Type B pancreatic cell (in vitro differentiated cells): ENCODE data around the gene MLXIPL. TPM values are rescaled to one million over a fixed set of nuclear protein-coding genes. Genes with fewer than 3 reads are reported as not detected.

ENCODE experiments used
- DNase-seq: peaks from one replicate; pipeline ENCODE4 v3.0.0; 2021; ENCODE audit warnings: mixed read lengths; ENCODE audit not compliant: unreplicated experiment; ENCODE audit errors: extremely low spot score
- H3K27ac Mint-ChIP-seq: 2 replicates; pipeline ENCODE4 v1.8.0; 2021; ENCODE audit warnings: mild to moderate bottlenecking, mixed read lengths
- H3K27me3 Mint-ChIP-seq: 2 replicates; pipeline ENCODE4 v1.8.0; 2021; ENCODE audit warnings: mixed read lengths
- H3K36me3 Mint-ChIP-seq: 2 replicates; pipeline ENCODE4 v1.8.0; 2021; ENCODE audit warnings: mixed read lengths
- H3K4me1 Mint-ChIP-seq: one replicate; pipeline ENCODE4 v1.8.0; 2021; ENCODE audit warnings: mixed read lengths; ENCODE audit not compliant: unreplicated experiment
- H3K4me3 Mint-ChIP-seq: 2 replicates; pipeline ENCODE4 v1.8.0; 2021; ENCODE audit warnings: mild to moderate bottlenecking, mixed read lengths
- H3K9me3 Mint-ChIP-seq: 2 replicates; pipeline ENCODE4 v1.8.0; 2021; ENCODE audit warnings: mixed read lengths
- total RNA-seq: library from RNA; stranded (reverse); gene quantifications from 2 replicates; pipeline ENCODE4 v1.2.1, GENCODE V29; 2021; ENCODE audit warnings: low replicate concordance
- TF ChIP-seq, protein P1 (sequence below): fragments of 200-600 bp; sonication (generic); conservative IDR thresholded peaks from 2 replicates; pipeline ENCODE4 v1.5.0; 2021; ENCODE audit warnings: antibody characterized with exemption, mild to moderate bottlenecking

MLXIPL gene
- total RNA-seq, 1 donor from 2014 or later = 27.8 TPM

DNA sequence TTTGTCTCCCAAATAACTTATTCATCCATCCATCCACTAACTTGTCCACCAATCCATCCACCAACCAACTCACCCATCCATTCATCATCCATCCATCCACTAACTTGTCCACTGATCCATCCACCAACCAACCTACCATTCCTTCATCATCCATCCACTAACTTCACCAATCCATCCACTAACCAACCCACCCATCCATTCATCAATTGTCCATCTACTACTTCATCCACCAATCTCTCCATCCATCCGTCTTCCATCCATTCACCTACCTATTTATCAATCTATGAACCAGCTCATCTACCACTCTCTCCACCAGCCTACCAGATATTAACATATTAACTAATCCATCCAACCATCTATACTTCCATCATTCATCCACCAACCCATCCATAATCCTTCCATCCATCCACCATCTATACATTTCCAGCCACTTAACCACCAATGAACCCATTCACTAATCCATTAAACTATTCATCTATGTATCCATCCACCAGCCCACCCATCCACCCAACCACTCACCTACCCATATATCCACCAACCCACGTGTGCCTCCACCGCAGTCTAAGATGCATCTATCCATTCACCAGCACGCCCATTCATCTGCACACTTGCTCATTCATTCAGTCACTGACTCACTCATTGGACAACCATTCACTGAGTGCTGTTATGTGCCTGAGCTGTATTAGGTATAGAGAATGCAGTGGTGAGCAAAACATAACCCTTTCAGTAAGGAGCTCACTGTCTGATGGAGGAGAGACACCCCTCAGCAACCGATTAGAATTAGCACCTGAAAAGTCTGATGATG lies 26.1 kb downstream of the MLXIPL start:
- no peak overlapping the region for H3K4me3 Mint-ChIP-seq
- TF ChIP-seq, protein P1, sequence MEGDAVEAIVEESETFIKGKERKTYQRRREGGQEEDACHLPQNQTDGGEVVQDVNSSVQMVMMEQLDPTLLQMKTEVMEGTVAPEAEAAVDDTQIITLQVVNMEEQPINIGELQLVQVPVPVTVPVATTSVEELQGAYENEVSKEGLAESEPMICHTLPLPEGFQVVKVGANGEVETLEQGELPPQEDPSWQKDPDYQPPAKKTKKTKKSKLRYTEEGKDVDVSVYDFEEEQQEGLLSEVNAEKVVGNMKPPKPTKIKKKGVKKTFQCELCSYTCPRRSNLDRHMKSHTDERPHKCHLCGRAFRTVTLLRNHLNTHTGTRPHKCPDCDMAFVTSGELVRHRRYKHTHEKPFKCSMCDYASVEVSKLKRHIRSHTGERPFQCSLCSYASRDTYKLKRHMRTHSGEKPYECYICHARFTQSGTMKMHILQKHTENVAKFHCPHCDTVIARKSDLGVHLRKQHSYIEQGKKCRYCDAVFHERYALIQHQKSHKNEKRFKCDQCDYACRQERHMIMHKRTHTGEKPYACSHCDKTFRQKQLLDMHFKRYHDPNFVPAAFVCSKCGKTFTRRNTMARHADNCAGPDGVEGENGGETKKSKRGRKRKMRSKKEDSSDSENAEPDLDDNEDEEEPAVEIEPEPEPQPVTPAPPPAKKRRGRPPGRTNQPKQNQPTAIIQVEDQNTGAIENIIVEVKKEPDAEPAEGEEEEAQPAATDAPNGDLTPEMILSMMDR = no peak

DNA sequence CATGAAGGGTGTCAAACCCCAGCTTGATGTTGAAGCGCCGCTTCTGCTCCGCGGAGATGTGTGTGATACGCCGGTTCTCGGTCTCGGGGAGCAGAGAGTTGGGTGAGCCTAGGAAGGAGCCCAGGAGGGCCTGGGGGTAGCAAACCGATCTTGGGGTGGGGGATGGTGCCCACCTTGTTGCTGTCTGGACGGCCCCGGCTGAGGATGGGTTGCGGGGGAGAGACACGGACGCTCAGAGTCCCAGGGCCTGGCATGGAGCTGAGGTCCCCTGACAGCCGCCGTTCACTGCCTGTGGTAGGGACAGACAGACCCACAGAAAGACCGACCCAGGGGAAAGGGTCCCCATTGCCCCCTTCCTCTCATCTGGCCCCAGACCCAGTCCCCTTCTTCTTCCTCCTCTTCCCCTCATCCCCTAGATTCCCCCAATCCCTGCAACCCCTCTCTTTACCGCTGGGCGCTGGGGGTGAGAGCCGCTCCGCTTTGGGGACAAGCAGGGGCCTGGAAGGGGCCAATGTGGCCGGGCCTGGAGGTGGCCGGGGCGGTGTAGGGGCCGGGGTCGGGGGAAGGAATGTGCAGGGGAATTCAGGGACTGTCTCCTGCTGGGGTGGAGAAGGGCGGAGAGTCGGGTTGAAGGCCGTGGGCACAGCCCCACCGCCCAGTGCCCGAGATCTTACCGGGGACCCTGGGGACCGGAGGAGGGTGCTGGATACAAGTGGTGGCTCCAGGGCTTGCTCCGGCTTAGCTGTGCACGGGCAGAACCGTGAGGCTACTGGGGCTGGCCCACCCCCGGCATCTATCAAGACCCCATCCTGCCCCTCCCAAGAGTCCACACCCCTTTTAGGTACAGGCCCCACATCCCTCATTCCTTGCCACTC lies 27.9 kb downstream of the MLXIPL start:
- Mint-ChIP-seq H3K4me1 (no peaks in the 10 kb centered on the region), H3K4me3 (no peak overlapping the region), H3K27me3 (peaks cover 17% of the 10 kb centered on the region), H3K36me3 (peaks cover 5% of the 10 kb centered on the region), H3K9me3 (no peaks in the 10 kb centered on the region), H3K27ac (no peak overlapping the region)
- TF ChIP-seq, protein P1 = no peak
- DNase-seq = no peak

More for the DNA sequence above, 26.1 kb downstream of the MLXIPL start:
- H3K36me3 Mint-ChIP-seq = peaks cover 5% of the 10 kb centered on the region
- no peaks in the 10 kb centered on the region for H3K9me3 Mint-ChIP-seq
- DNase-seq = no peak
- H3K27ac Mint-ChIP-seq = no peak overlapping the region
- peaks cover 21% of the 10 kb centered on the region for H3K27me3 Mint-ChIP-seq
- no peaks in the 10 kb centered on the region for H3K4me1 Mint-ChIP-seq

DNA sequence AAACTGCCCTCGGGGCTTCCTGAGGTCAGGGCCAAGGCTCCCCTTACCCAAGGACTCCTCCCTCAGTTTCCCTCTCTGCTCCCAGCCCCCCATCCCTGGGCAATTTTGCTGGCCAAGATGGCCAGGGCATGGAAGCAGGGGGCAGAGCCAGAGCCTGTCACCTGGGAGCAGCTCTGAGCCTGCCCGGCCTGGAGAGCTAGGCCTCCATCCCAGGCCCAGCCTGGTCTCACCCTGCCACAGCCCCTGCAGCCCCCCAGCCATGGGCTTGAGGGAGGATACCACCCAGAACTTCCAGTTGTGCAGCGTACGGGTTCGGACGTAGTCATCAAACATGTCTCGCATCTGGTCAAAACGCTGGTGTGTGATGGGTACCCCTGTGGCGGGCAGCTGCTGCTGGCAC lies 29.0 kb downstream of the MLXIPL start:
- no peaks in the 10 kb centered on the region for H3K9me3 Mint-ChIP-seq
- H3K4me1 Mint-ChIP-seq = no peaks in the 10 kb centered on the region
- peaks cover 17% of the 10 kb centered on the region for H3K27me3 Mint-ChIP-seq
- DNase-seq = no peak
- H3K4me3 Mint-ChIP-seq = no peak overlapping the region
- H3K27ac Mint-ChIP-seq = no peak overlapping the region
- H3K36me3 Mint-ChIP-seq = peaks cover 5% of the 10 kb centered on the region
- TF ChIP-seq, protein P1 = no peak

DNA sequence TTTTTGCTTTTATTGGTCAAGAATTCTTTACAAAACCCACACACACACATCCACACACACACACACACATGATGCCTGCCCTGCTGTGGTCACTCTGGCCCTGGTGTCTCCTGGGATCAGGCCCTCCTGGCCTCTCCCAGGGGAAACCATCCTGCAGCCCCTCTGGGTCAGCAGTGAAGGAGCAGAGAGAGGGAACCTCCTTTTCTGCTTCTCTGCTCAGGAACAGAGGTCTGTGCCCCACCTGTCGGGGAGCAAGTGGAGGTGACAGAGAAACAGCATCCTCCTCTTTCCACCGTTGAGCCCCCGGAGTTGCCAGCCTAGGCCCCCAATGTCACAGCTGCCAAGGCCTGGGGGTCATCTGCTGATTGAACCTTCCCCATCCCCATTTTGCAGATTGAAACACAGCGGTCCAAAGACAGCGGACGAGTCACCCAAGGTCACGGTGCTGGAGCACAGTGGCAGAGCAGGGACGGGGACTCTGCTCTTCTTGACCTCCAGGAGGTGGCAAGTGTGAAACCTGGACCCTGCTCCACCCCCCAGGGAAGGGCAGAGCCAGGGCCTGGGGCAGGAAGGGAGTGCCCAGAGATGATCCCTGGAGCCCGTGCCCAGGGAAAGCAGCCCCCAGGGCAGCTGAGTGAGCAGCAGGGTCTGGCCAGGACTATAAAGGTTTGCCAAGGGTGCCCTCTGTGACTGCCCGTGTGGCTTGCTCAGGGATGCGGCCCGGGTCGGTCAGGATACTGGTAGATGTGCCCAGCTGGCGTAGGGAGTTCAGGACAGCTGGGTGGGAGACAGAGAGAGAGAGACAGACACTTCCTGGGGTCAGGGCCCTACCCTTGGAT lies 30.9 kb downstream of the MLXIPL start:
- Mint-ChIP-seq H3K36me3 (peaks cover 5% of the 10 kb centered on the region), H3K9me3 (no peaks in the 10 kb centered on the region), H3K4me1 (no peaks in the 10 kb centered on the region), H3K27ac (no peak overlapping the region), H3K27me3 (peaks cover 9% of the 10 kb centered on the region), H3K4me3 (no peak overlapping the region)
- TF ChIP-seq, protein P1 = no peak
- no peak for DNase-seq

DNA sequence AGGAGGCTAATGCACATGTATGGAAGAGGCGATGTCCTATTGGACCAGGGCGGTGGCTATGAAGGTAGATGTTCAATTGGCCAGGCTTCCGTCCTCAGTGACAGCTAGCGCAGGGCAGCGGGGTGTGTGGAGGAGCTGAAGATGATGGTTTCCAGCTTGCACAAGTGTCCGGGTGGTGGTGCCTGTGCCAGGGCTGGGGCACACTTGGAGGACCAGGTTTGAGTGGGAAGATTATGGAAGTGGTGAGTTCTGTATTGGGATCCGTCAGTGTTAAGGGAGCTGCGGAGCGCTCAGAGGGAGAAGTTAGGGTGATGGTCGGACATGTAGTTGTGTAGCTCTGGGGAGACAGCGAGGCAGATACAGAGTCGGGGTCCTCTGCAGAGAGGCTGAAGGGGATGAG lies 37.4 kb downstream of the MLXIPL start:
- no peak for DNase-seq
- TF ChIP-seq, protein P1 = no peak
- Mint-ChIP-seq H3K9me3 (no peaks in the 10 kb centered on the region), H3K36me3 (no peaks in the 10 kb centered on the region), H3K27ac (no peak overlapping the region), H3K27me3 (no peaks in the 10 kb centered on the region), H3K4me1 (no peaks in the 10 kb centered on the region), H3K4me3 (no peak overlapping the region)
